Measurements from ENCODE around the gene SBK1. TPM values are rescaled to one million over a fixed set of nuclear protein-coding genes. Genes with fewer than 3 reads are reported as not detected.

SBK1 gene
- total RNA-seq, 2 donors from 2014 or later: 0.47 to 0.52 TPM

- H3K4me3 ChIP-seq: no peak overlapping the region
- no peak overlapping the region for H3K27ac ChIP-seq
- H3K36me3 ChIP-seq: no peaks in the 10 kb centered on the region
- no peak for TF ChIP-seq CTCF (IDR thresholded peaks at IDR 0.05)
- H3K27me3 ChIP-seq: no peaks in the 10 kb centered on the region
- no peaks in the 10 kb centered on the region for H3K9me3 ChIP-seq
- no peak for DNase-seq (ENCODE audit: low spot score)
- H3K4me1 ChIP-seq: peaks cover 0 to 4% of the 10 kb centered on the region in 2 donors
Measured at GRCh38 chr16:28264656-28265055, 27.7 kb upstream of the SBK1 start.

- Histone ChIP-seq H3K9me3 (no peaks in the 10 kb centered on the region), H3K4me1 (peaks cover 0 to 4% of the 10 kb centered on the region in 2 donors), H3K27ac (no peak overlapping the region), H3K36me3 (no peaks in the 10 kb centered on the region), H3K27me3 (no peaks in the 10 kb centered on the region), H3K4me3 (no peak overlapping the region)
- DNase-seq (ENCODE audit: low spot score): no peak
- no peak for TF ChIP-seq CTCF (IDR thresholded peaks at IDR 0.05)
Measured at GRCh38 chr16:28265822-28266221, 26.5 kb upstream of the SBK1 start.

- no peak for TF ChIP-seq CTCF (IDR thresholded peaks at IDR 0.05)
- DNase-seq (ENCODE audit: low spot score): no peak
- no peak overlapping the region for H3K27ac ChIP-seq
- H3K9me3 ChIP-seq: no peaks in the 10 kb centered on the region
- no peaks in the 10 kb centered on the region for H3K36me3 ChIP-seq
- H3K4me3 ChIP-seq: no peak overlapping the region
- no peaks in the 10 kb centered on the region for H3K27me3 ChIP-seq
- peaks cover 0 to 4% of the 10 kb centered on the region in 2 donors for H3K4me1 ChIP-seq
Measured at GRCh38 chr16:28267356-28267755, 25.0 kb upstream of the SBK1 start.

GRCh38 chr16:28273511-28273910 is 18.8 kb upstream of the SBK1 start:
- no peak overlapping the region for H3K4me3 ChIP-seq
- no peaks in the 10 kb centered on the region for H3K36me3 ChIP-seq
- no peak for TF ChIP-seq CTCF (IDR thresholded peaks at IDR 0.05)
- no peak overlapping the region for H3K27ac ChIP-seq
- H3K27me3 ChIP-seq: no peaks in the 10 kb centered on the region
- no peak for DNase-seq (ENCODE audit: low spot score)
- no peaks in the 10 kb centered on the region for H3K9me3 ChIP-seq
- H3K4me1 ChIP-seq: peaks cover 0 to 9% of the 10 kb centered on the region in 2 donors

GRCh38 chr16:28274676-28275075 is 17.6 kb upstream of the SBK1 start:
- Histone ChIP-seq H3K4me1 (peaks cover 0 to 9% of the 10 kb centered on the region in 2 donors), H3K27ac (no peak overlapping the region), H3K9me3 (no peaks in the 10 kb centered on the region), H3K36me3 (no peaks in the 10 kb centered on the region), H3K4me3 (no peak overlapping the region), H3K27me3 (no peaks in the 10 kb centered on the region)
- DNase-seq (ENCODE audit: low spot score): no peak
- TF ChIP-seq CTCF (IDR thresholded peaks at IDR 0.05): no peak

GRCh38 chr16:28276301-28276700 is 16.0 kb upstream of the SBK1 start:
- Histone ChIP-seq H3K27me3 (no peaks in the 10 kb centered on the region), H3K4me3 (no peak overlapping the region), H3K27ac (no peak overlapping the region), H3K9me3 (no peaks in the 10 kb centered on the region), H3K4me1 (peaks cover 0 to 9% of the 10 kb centered on the region in 2 donors), H3K36me3 (no peaks in the 10 kb centered on the region)
- no peak for TF ChIP-seq CTCF (IDR thresholded peaks at IDR 0.05)
- DNase-seq (ENCODE audit: low spot score): no peak

Measured in right atrium auricular region (tissue), 2 donors.